ENCODE measurements around the gene GNAS. TPM values are rescaled to one million over a fixed set of nuclear protein-coding genes. Genes with fewer than 3 reads are reported as not detected.
"Not testable (repeated sequence)": the region's sequence is repeated elsewhere in the genome, so short reads cannot be mapped to it uniquely, and the experiment has no call there.

The GNAS gene
- total and polyA plus RNA-seq, 9 donors: 1,389 to 3,620 (median 3,139) TPM

- Histone ChIP-seq H3K4me3 (ENCODE audit: low read length) (no peak overlapping the region), H3K27ac (ENCODE audit: low read length) (peak overlapping the region; percentile 91), H3K9me3 (replicated peaks; ENCODE audit: control insufficient read depth, low read depth, low read length) (no peaks in the 10 kb centered on the region), H3K4me1 (ENCODE audit: control insufficient read depth, insufficient read depth, low read length) (peaks cover 86% of the 10 kb centered on the region), H3K36me3 (ENCODE audit: control insufficient read depth, insufficient read depth, low read length) (peaks cover 4% of the 10 kb centered on the region), H3K27me3 (ENCODE audit: control insufficient read depth, insufficient read depth, low read length) (no peaks in the 10 kb centered on the region)
- DNase-seq: no peak
- WGBS (ENCODE audit: insufficient coverage): 83% methylated on average over 2 of the region's 6 CpGs
These were observed 27.1 kb upstream of the GNAS start for GRCh38 chr20:58825450-58825849.

- Histone ChIP-seq H3K36me3 (ENCODE audit: control insufficient read depth, insufficient read depth, low read length) (peaks cover 4% of the 10 kb centered on the region), H3K9me3 (replicated peaks; ENCODE audit: control insufficient read depth, low read depth, low read length) (no peaks in the 10 kb centered on the region), H3K27me3 (ENCODE audit: control insufficient read depth, insufficient read depth, low read length) (no peaks in the 10 kb centered on the region), H3K27ac (ENCODE audit: low read length) (peak overlapping the region; percentile 91), H3K4me1 (ENCODE audit: control insufficient read depth, insufficient read depth, low read length) (peaks cover 79% of the 10 kb centered on the region), H3K4me3 (ENCODE audit: low read length) (no peak overlapping the region)
- DNase-seq: peak; percentile 45
- WGBS (ENCODE audit: insufficient coverage): 62% methylated on average over 3 of the region's 5 CpGs
These were observed 26.2 kb upstream of the GNAS start for GRCh38 chr20:58826271-58826670.

- DNase-seq: no peak
- no CpG with 5 or more reads among the region's 2 CpGs for WGBS (ENCODE audit: insufficient coverage)
- Histone ChIP-seq H3K4me1 (ENCODE audit: control insufficient read depth, insufficient read depth, low read length) (peaks cover 62% of the 10 kb centered on the region), H3K27ac (ENCODE audit: low read length) (peak overlapping the region; percentile 91), H3K9me3 (replicated peaks; ENCODE audit: control insufficient read depth, low read depth, low read length) (no peaks in the 10 kb centered on the region), H3K4me3 (ENCODE audit: low read length) (no peak overlapping the region), H3K36me3 (ENCODE audit: control insufficient read depth, insufficient read depth, low read length) (peaks cover 2% of the 10 kb centered on the region), H3K27me3 (ENCODE audit: control insufficient read depth, insufficient read depth, low read length) (no peaks in the 10 kb centered on the region)
These were observed 24.4 kb upstream of the GNAS start for GRCh38 chr20:58828136-58828535.

- not testable (repeated sequence) for H3K27me3 ChIP-seq (ENCODE audit: control insufficient read depth, insufficient read depth, low read length); H3K4me3 ChIP-seq (ENCODE audit: low read length); H3K36me3 ChIP-seq (ENCODE audit: control insufficient read depth, insufficient read depth, low read length); H3K9me3 ChIP-seq (replicated peaks; ENCODE audit: control insufficient read depth, low read depth, low read length); DNase-seq
- peaks cover 63% of the 10 kb centered on the region for H3K4me1 ChIP-seq (ENCODE audit: control insufficient read depth, insufficient read depth, low read length)
- 100% methylated on average over 1 of the region's 5 CpGs for WGBS (ENCODE audit: insufficient coverage)
- peak overlapping the region; percentile 91 for H3K27ac ChIP-seq (ENCODE audit: low read length)
These were observed 23.7 kb upstream of the GNAS start for GRCh38 chr20:58828804-58829203.

GRCh38 chr20:58829531-58829941 is 23.0 kb upstream of the GNAS start:
- no peak overlapping the region for H3K4me3 ChIP-seq (ENCODE audit: low read length)
- H3K36me3 ChIP-seq (ENCODE audit: control insufficient read depth, insufficient read depth, low read length): peaks cover 11% of the 10 kb centered on the region
- H3K4me1 ChIP-seq (ENCODE audit: control insufficient read depth, insufficient read depth, low read length): peaks cover 61% of the 10 kb centered on the region
- DNase-seq: peak; percentile 84
- WGBS (ENCODE audit: insufficient coverage): 83% methylated on average over 5 of the region's 6 CpGs
- H3K27ac ChIP-seq (ENCODE audit: low read length): peak overlapping the region; percentile 91
- no peaks in the 10 kb centered on the region for H3K9me3 ChIP-seq (replicated peaks; ENCODE audit: control insufficient read depth, low read depth, low read length)
- no peaks in the 10 kb centered on the region for H3K27me3 ChIP-seq (ENCODE audit: control insufficient read depth, insufficient read depth, low read length)

GRCh38 chr20:58832457-58832856 is 20.1 kb upstream of the GNAS start:
- H3K27me3 ChIP-seq (ENCODE audit: control insufficient read depth, insufficient read depth, low read length): no peaks in the 10 kb centered on the region
- no CpG with 5 or more reads among the region's 4 CpGs for WGBS (ENCODE audit: insufficient coverage)

GRCh38 chr20:58833921-58834320 is 18.6 kb upstream of the GNAS start:
- Histone ChIP-seq H3K27ac (ENCODE audit: low read length) (peak overlapping the region; percentile 38), H3K27me3 (ENCODE audit: control insufficient read depth, insufficient read depth, low read length) (peaks cover 1% of the 10 kb centered on the region), H3K4me1 (ENCODE audit: control insufficient read depth, insufficient read depth, low read length) (peaks cover 36% of the 10 kb centered on the region), H3K4me3 (ENCODE audit: low read length) (no peak overlapping the region), H3K9me3 (replicated peaks; ENCODE audit: control insufficient read depth, low read depth, low read length) (no peaks in the 10 kb centered on the region), H3K36me3 (ENCODE audit: control insufficient read depth, insufficient read depth, low read length) (peaks cover 9% of the 10 kb centered on the region)
- DNase-seq: no peak
- 90% methylated on average over 10 of the region's 10 CpGs for whole genome bisulfite sequencing (ENCODE audit: insufficient coverage)

More at GRCh38 chr20:58832457-58832856, 20.1 kb upstream of the GNAS start:
- H3K27ac ChIP-seq (ENCODE audit: low read length): no peak overlapping the region
- no peaks in the 10 kb centered on the region for H3K9me3 ChIP-seq (replicated peaks; ENCODE audit: control insufficient read depth, low read depth, low read length)
- peaks cover 9% of the 10 kb centered on the region for H3K36me3 ChIP-seq (ENCODE audit: control insufficient read depth, insufficient read depth, low read length)
- no peak for DNase-seq
- no peak overlapping the region for H3K4me3 ChIP-seq (ENCODE audit: low read length)
- H3K4me1 ChIP-seq (ENCODE audit: control insufficient read depth, insufficient read depth, low read length): peaks cover 43% of the 10 kb centered on the region

GRCh38 chr20:58835231-58835630 is 17.3 kb upstream of the GNAS start:
- H3K27me3 ChIP-seq (ENCODE audit: control insufficient read depth, insufficient read depth, low read length): peaks cover 12% of the 10 kb centered on the region
- no peak for DNase-seq
- no CpG with 5 or more reads among the region's 2 CpGs for WGBS (ENCODE audit: insufficient coverage)

GRCh38 chr20:58836616-58837204 is 15.8 kb upstream of the GNAS start:
- Histone ChIP-seq H3K9me3 (replicated peaks; ENCODE audit: control insufficient read depth, low read depth, low read length) (no peaks in the 10 kb centered on the region), H3K27ac (ENCODE audit: low read length) (peak overlapping the region; percentile 40), H3K36me3 (ENCODE audit: control insufficient read depth, insufficient read depth, low read length) (peaks cover 19% of the 10 kb centered on the region), H3K4me3 (ENCODE audit: low read length) (no peak overlapping the region), H3K4me1 (ENCODE audit: control insufficient read depth, insufficient read depth, low read length) (peaks cover 29% of the 10 kb centered on the region), H3K27me3 (ENCODE audit: control insufficient read depth, insufficient read depth, low read length) (peaks cover 26% of the 10 kb centered on the region)
- no peak for DNase-seq
- 67% methylated on average over 1 of the region's 10 CpGs for WGBS (ENCODE audit: insufficient coverage)

More at GRCh38 chr20:58835231-58835630, 17.3 kb upstream of the GNAS start:
- peak overlapping the region; percentile 0 for H3K27ac ChIP-seq (ENCODE audit: low read length)
- H3K9me3 ChIP-seq (replicated peaks; ENCODE audit: control insufficient read depth, low read depth, low read length): no peaks in the 10 kb centered on the region
- no peak overlapping the region for H3K4me3 ChIP-seq (ENCODE audit: low read length)
- H3K36me3 ChIP-seq (ENCODE audit: control insufficient read depth, insufficient read depth, low read length): peaks cover 9% of the 10 kb centered on the region
- H3K4me1 ChIP-seq (ENCODE audit: control insufficient read depth, insufficient read depth, low read length): peaks cover 29% of the 10 kb centered on the region

- Histone ChIP-seq H3K4me1 (ENCODE audit: control insufficient read depth, insufficient read depth, low read length) (peaks cover 29% of the 10 kb centered on the region), H3K27me3 (ENCODE audit: control insufficient read depth, insufficient read depth, low read length) (peaks cover 35% of the 10 kb centered on the region), H3K4me3 (ENCODE audit: low read length) (no peak overlapping the region), H3K36me3 (ENCODE audit: control insufficient read depth, insufficient read depth, low read length) (peaks cover 28% of the 10 kb centered on the region), H3K9me3 (replicated peaks; ENCODE audit: control insufficient read depth, low read depth, low read length) (no peaks in the 10 kb centered on the region), H3K27ac (ENCODE audit: low read length) (peak overlapping the region; percentile 21)
- no peak for DNase-seq
- 100% methylated on average over 1 of the region's 1 CpG for WGBS (ENCODE audit: insufficient coverage)
These were observed 14.8 kb upstream of the GNAS start for GRCh38 chr20:58837717-58838116.

GRCh38 chr20:58838174-58838573 is 14.3 kb upstream of the GNAS start:
- Histone ChIP-seq H3K4me3 (ENCODE audit: low read length) (no peak overlapping the region), H3K4me1 (ENCODE audit: control insufficient read depth, insufficient read depth, low read length) (peaks cover 29% of the 10 kb centered on the region), H3K27ac (ENCODE audit: low read length) (peak overlapping the region; percentile 21), H3K27me3 (ENCODE audit: control insufficient read depth, insufficient read depth, low read length) (peaks cover 38% of the 10 kb centered on the region), H3K9me3 (replicated peaks; ENCODE audit: control insufficient read depth, low read depth, low read length) (no peaks in the 10 kb centered on the region), H3K36me3 (ENCODE audit: control insufficient read depth, insufficient read depth, low read length) (peaks cover 28% of the 10 kb centered on the region)
- 70% methylated on average over 2 of the region's 4 CpGs for WGBS (ENCODE audit: insufficient coverage)
- peak; percentile 74 for DNase-seq
